ENCODE measurements around the gene GPC3.

GPC3 gene

DNA sequence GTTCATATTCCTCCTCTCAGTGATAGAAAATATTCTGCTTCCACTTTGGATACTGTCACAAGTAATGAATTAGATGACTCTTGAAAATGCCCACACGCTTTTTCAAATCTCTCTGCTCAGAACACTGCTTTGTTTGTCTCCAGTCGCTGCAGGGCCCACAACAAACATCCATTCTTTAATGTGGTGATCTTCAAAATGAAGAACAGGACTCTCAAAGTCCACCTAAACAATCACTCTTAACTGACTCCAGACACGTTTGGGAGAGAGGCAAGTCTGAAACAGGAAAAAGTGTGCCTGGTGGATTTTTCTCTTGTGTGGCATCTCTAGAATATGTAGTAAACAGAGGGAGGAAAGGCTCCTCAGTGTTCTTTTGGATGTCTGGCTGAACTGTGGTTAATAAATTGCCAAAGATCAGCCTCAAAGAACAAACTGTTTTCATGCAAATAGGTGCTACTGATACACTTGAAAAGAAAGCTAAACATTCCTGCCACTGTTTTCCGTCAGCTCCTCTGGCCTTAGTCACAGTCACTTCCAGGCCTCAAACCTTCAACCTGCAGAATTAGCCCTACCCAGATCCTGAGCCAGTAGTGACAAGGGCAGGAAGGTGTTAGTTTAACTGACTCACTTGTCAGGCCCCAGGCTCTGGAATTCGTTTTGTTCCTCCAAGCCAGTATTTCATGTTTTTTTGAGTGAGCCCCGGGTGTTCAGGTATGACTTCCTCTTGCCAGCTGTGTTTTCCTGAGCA lies 310.5 kb downstream of the GPC3 start:
- no peak for DNase-seq

DNA sequence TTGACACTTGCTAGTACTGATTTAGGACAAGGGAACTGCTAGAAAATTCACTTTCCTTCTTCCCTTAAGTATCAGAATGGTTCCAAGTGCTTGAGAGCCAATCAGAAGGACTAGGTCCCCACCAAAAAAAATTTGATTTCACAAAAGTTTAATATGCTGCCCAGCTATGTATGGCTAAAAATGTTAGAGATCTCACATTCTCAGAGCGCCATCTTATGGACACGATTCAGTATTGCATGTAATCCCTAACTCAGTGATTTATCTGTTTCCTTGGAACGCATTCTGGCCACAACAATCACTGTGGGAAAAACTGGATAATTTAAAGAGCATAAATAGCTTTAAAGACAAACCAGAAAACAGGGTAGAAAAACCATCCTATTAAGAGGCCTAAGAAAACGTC lies 315.0 kb downstream of the GPC3 start:
- DNase-seq = no peak

DNA sequence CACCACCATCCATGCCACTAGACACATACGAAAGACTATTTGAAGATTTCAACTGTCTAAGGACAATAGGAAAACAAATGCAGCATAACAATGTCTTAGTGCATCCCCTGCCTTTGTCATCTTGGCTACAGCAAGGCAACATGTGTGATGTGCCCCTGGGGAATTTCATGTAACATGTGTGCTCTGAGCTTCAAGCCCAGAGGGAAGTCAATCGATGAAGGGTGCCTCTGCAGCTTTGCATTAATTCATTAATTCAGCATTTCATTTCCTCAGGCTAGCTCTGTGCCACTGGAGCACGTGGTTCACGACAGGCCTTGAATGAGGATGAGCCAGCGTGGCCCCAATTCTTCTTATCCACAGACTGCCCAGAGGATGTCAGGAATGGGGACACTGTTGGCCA lies 316.2 kb downstream of the GPC3 start:
- no peak for DNase-seq

DNA sequence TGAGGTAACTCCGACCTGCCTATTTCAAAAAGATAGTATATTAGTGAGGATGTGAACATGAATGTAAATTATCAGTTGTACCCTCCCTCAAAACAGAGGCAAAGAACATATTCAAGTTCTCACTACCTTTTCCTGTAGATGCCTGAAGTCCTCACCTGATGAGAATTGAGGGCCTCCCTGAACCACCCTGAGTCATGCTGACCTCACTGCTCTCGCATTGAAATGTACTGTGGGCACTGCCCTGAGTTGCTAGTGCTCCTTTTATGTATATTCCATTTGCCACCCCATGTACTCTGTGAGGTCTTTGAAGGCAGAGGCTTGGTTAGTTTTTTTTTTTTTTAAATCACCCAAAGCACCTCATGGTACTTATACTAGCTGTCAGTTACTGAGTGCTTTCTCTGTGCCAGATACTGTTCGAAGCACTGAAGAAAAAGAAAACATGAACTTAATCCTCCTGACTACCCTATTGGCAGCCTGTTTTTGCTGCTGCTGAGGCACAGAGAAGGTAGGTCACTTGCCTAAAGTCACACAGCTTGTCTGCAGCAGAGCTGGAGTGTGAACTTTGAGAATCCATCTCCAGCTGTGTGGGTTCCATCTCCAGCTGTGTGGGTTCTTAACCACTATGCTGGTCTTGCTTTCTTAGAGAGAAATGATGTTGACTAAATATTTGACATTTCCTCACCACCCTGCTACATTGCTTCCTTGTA lies 317.0 kb downstream of the GPC3 start:
- no peak for DNase-seq

DNA sequence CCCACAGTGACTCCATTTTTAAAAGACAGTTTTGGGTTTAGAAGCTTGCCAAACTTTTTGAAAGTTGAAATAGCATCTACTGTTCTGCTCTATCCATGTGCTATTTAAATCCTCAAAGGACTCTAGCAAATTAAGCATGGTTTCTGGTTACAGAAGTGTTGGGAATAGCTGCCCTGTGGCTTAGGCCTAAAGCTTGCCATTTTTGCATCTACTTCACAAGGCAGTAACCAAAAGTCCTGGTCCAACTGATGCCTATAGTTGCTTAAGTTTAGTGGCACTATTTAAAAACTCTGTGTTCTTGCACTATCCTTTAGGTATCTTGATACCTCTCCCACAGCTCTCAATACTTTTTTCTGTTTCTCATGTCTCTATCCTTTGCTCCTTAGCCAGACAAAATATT lies 319.1 kb downstream of the GPC3 start:
- DNase-seq = no peak

DNA sequence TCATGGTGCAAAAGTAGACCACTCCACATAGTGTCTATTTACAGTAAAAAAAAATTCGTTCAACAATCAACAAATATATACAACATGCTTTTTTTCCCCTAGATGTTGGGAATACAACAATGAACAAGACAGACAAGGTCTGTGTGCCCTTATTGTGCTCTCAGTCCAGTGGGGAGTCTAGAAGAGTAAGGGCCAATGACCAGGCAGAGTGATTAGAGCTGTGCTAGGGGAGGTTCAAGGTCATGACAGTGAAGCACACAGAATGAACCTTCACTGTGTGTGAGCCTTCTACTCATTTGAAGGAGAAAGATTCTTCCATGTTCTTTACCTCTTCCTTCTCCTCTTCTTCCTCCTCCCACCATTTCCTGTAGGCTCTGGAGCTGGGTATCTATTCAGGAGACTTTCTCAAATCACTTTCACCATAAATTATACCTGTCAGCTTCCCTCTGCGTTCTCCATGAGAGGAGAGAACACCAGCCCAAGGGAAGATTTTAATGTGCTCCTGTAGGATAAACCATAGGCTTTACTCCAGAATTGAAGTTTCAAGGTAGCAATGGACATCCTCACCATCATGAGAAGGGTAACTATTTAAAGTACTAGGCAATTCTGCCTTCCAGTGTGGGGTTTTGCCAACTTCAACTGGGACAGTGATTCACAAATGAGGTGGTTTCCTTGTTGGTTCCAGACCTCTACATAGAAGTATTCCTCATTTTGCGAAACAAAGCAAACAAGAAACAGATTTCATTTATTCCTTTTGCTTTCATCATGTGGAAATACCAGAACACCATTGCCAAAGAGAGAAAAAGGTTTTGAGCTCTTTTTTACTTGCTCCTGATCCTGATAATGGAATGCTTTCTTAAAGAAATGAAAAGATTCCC lies 323.2 kb downstream of the GPC3 start:
- no peak for DNase-seq

DNA sequence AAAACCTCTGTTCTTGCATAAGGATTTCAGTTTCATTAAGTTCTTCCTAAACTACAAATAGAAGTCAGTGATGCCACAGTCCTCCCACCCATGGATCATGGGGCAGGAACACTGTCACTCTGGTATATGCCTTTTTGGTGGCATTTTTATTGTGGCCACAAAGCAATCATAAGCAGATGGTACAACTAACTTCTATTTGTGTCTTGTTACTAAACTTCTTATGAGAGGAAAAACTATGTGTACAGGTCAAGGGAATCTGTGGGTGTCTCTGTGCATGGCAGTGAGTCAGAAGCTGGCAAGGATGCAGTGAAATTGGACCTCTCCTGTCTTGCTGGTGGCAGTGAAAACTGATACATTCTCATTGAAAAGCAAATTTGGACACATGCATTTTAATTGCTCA lies 325.1 kb downstream of the GPC3 start:
- no peak for DNase-seq

DNA sequence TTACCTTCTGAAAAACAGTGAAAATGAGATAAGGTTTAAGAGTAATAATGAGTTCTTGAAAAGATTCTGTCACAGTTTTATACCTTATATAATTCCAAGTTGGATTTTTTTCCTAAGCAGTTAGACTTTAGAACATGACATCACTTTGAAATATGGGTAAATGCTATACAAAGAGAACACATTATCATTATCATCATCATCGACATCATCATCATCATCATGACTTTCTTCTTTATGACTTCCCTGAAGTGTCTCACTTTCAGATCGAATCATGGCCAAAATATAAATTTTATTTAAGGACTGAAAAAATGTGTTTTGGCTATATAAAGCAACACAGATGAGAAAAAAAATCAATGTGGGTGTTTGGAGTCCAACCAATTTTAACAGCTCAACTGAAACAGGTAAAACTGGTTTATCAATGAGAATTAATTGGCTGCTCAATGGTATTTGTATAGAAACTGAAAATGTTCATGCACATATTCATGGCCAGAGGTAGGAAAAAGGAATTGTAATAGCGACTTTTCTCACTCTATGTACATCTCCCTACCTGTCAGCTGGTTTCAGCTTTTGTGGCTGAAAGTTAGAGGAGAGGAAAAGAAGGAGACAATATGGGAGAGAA lies 327.0 kb downstream of the GPC3 start:
- DNase-seq = no peak

- DNase-seq = no peak
Measured at GRCh38 chrX:133655275-133656265, 329.8 kb downstream of the GPC3 start.

DNA sequence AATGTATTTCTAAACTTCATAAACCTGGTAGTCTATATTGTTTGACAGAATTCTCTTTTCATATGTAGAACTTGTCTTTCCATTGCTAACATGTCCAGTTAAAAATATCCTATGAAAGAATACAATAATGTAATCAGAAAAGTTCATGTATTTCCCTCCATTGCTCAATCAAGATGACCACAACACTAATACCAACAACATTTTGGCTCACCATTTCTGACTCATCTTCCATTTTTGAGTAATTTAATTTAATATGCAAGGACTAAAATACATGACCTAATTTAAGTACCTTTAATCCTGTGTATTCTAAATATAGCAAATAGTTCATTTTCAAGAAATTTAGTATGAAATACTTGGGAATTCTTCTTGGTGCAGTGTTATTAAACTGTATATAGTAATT lies 330.6 kb downstream of the GPC3 start:
- DNase-seq = no peak

- DNase-seq = no peak
Measured at GRCh38 chrX:133653358-133653757, 332.0 kb downstream of the GPC3 start.

DNA sequence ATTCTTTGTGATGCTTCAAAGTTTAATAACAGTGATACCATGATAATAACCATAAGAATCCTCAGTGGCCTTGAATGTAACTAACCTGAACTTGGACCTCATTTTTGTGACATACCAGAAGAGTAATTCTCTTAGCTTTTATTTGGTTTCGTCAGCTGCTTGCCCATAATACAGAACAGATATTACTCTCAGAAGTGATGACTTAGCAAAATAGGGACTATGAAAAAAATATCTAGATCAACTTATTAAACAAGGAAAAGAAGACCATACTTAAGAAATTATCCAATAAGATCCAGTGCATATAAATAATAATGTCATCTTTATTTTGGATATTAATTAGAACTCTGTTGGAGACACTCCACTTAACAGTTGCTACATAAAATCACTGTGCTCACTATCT lies 333.2 kb downstream of the GPC3 start:
- DNase-seq = no peak

- DNase-seq = no peak
Measured at GRCh38 chrX:133650239-133650638, 335.2 kb downstream of the GPC3 start.

DNA sequence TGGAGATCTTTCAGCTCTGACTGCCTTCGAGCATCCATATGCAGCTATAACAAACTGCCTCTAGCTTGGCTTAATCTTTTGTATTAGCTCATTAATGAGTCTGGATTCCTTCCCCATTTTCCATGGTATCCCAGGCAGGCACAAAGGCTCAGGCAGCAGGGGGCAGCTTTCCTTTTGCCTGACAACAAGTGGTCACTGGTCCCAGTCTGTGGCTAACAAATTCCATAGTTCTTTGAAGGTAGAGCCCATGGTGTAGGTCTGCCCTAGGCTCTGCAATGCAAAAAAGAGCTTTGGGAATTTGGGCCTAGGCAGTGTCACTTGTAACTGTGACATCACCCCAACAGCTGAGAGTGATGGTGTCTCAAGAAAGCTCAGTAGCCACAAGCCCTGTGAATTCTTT lies 335.7 kb downstream of the GPC3 start:
- no peak for DNase-seq

DNA sequence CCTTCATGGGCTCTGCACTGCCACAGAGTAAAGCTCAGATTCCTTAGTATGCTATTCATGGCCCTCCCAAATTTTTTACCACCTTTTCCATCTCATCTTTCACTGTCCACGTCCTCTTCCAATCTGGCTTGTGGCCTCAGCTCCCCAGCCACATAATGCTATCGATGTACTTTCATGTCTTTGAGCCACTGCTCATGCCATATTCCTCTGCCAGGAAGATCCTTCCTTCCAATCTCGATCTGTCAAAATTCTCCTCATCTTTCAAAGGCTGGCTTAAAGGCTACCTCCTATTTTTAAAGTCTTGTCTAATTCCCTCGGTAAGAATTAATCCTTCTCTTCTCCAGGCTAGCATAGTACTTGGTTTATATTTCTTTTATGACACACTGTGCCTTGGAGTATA lies 336.8 kb downstream of the GPC3 start:
- DNase-seq = no peak

- DNase-seq = no peak
Measured at GRCh38 chrX:133646719-133647116, 338.7 kb downstream of the GPC3 start.

GRCh38 chrX:133645977-133646718 lies 339.2 kb downstream of the GPC3 start:
- DNase-seq = no peak

DNA sequence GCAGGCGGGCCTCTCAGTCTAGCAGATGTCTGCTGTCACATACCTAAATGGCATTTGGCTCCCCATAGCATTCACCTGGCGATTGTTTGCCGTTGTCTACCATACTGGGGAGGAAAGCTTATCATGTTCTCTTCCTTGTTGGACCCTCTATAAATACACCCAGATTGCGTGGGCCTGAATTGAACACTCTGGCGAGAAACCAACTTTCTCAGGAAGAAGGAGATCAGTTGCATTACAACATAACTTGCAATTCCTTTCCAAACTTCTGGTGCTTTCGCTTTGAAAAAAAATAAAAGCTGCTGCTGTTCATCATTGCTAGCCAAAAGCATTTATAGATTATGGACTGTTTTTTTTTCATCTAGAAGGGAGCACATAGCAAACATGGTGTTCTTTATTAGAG lies 340.1 kb downstream of the GPC3 start:
- DNase-seq = no peak

- no peak for DNase-seq
Measured at GRCh38 chrX:133640161-133641015, 345.0 kb downstream of the GPC3 start.

GRCh38 chrX:133639726-133640125 lies 345.7 kb downstream of the GPC3 start:
- no peak for DNase-seq

Measured in effector CD8-positive, alpha-beta T cell (primary cell).